ENCODE results near the gene PSTPIP2.

PSTPIP2 gene

GRCh38 chr18:46080156-46080555, 8.1 kb upstream of the PSTPIP2 start:
- no peak for DNase-seq (ENCODE audit: low read depth)
- H3K4me3 ChIP-seq (ENCODE audit: low read depth, low read length): no peak overlapping the region
- TF ChIP-seq, protein P1, sequence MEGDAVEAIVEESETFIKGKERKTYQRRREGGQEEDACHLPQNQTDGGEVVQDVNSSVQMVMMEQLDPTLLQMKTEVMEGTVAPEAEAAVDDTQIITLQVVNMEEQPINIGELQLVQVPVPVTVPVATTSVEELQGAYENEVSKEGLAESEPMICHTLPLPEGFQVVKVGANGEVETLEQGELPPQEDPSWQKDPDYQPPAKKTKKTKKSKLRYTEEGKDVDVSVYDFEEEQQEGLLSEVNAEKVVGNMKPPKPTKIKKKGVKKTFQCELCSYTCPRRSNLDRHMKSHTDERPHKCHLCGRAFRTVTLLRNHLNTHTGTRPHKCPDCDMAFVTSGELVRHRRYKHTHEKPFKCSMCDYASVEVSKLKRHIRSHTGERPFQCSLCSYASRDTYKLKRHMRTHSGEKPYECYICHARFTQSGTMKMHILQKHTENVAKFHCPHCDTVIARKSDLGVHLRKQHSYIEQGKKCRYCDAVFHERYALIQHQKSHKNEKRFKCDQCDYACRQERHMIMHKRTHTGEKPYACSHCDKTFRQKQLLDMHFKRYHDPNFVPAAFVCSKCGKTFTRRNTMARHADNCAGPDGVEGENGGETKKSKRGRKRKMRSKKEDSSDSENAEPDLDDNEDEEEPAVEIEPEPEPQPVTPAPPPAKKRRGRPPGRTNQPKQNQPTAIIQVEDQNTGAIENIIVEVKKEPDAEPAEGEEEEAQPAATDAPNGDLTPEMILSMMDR (IDR thresholded peaks at IDR 0.05; ENCODE audit: low read depth, low read length, missing control alignments): no peak

- no peak overlapping the region for H3K4me3 ChIP-seq (ENCODE audit: low read depth, low read length)
- no peak for DNase-seq (ENCODE audit: low read depth)
- TF ChIP-seq, protein P1 (IDR thresholded peaks at IDR 0.05; ENCODE audit: low read depth, low read length, missing control alignments): no peak
These were observed 7.3 kb upstream of the PSTPIP2 start for GRCh38 chr18:46079336-46079735.

DNA sequence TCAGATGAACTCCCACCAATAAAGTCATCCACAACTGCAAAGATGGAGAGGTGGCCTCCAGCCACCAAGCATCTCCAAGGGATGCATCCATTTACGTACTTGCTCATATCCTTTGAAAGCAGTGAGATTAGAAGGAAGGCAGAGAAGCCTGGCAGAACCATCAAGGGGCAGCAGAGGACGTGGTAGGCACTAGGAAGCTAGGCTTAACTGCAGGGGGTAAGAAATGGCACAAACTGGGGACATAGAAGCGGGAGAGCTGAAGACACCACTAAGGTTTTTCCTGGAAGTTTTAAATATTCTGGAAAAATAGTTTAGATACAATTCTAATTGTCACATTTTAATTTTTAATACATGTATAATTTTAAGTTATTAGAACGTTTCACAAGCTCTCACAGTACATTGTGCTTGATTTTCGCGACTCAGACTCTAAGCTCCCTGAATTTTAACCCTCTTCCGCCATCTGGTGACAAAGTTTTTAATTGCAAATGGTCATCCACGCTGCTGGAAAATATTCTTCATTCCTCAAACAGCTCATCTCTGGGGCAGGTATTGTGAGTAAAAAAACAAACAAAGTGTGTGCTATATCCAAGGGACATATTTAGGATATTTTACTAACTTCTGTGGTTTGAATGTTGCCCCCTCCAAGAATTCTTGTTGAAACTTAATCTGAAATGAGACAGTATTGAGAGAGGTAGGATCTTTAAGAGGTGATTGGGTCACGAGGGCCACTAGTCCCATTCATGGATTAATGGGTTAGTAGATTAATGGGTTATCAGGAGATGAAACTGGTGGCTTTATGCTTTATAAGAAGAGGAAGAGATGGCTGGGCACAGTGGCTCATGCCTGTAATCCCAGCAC, 1.6 kb upstream of the PSTPIP2 start:
- no peak overlapping the region for H3K4me3 ChIP-seq (ENCODE audit: low read depth, low read length)
- peak; percentile 18 for DNase-seq (ENCODE audit: low read depth)
- TF ChIP-seq, protein P1 (IDR thresholded peaks at IDR 0.05; ENCODE audit: low read depth, low read length, missing control alignments): peak; percentile 52

GRCh38 chr18:46072959-46073358, 899 bp upstream of the PSTPIP2 start:
- no peak for DNase-seq (ENCODE audit: low read depth)
- TF ChIP-seq, protein P1 (IDR thresholded peaks at IDR 0.05; ENCODE audit: low read depth, low read length, missing control alignments): no peak
- no peak overlapping the region for H3K4me3 ChIP-seq (ENCODE audit: low read depth, low read length)

DNA sequence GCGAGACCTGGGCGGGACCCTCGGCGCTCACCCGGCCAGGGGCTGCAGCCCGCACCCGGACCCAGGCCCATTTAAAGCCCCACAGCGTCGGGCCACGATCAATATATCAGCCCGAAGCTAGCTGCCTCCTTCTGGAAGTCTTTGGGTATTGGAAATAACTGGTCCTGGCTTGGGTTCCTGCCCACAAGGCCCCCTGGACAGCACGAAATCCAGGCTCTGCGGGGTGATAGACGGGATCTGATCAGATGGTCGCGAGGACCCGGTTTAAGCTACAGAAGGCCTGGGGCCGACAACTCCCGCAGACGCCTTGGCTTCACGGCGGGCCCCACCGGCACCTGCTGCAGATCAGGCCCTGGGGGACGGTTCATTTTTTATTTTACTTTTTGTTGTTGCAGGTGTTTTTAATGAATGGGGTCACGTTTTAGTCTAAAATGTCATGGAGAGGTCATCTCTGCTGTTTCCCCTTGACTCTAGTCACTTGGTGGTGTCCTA, 362 bp upstream of the PSTPIP2 start:
- DNase-seq (ENCODE audit: low read depth): no peak
- H3K4me3 ChIP-seq (ENCODE audit: low read depth, low read length): no peak overlapping the region

GRCh38 chr18:46070815-46071652, 1.0 kb downstream of the PSTPIP2 start:
- DNase-seq (ENCODE audit: low read depth): no peak
- H3K4me3 ChIP-seq (ENCODE audit: low read depth, low read length): peak overlapping the region; percentile 17
- TF ChIP-seq, protein P1 (IDR thresholded peaks at IDR 0.05; ENCODE audit: low read depth, low read length, missing control alignments): no peak

More for the DNA sequence above, 362 bp upstream of the PSTPIP2 start:
- TF ChIP-seq, protein P1 (IDR thresholded peaks at IDR 0.05; ENCODE audit: low read depth, low read length, missing control alignments): no peak

Measured in GM12864 (cell line).